Activated CD8-positive, alpha-beta memory T cell treated with anti-CD3 and anti-CD28 coated beads, Interleukin-2, amount 50 U/mL, for 24 hours (primary cell): ENCODE data around the gene FGF12.

ENCODE experiments used
- DNase-seq: peaks from one replicate; pipeline ENCODE4 v3.0.0-alpha.2; 2020; ENCODE audit errors: extremely low read depth

FGF12 gene

GRCh38 chr3:192417017-192417416 is 310.3 kb downstream of the FGF12 start:
- no peak for DNase-seq

GRCh38 chr3:192413461-192413860 is 313.9 kb downstream of the FGF12 start:
- DNase-seq = no peak

GRCh38 chr3:192410684-192410960 is 316.7 kb downstream of the FGF12 start:
- DNase-seq = no peak

- DNase-seq = no peak
Measured at GRCh38 chr3:192409838-192410683, 317.3 kb downstream of the FGF12 start.

- DNase-seq = no peak
Measured at GRCh38 chr3:192409201-192409837, 318.0 kb downstream of the FGF12 start.

GRCh38 chr3:192408647-192409200 is 318.6 kb downstream of the FGF12 start:
- no peak for DNase-seq

GRCh38 chr3:192408007-192408646 is 319.2 kb downstream of the FGF12 start:
- DNase-seq = no peak

GRCh38 chr3:192399767-192400166 is 327.6 kb downstream of the FGF12 start:
- no peak for DNase-seq

GRCh38 chr3:192397012-192397411 is 330.3 kb downstream of the FGF12 start:
- DNase-seq = no peak

- no peak for DNase-seq
Measured at GRCh38 chr3:192395506-192395905, 331.8 kb downstream of the FGF12 start.

GRCh38 chr3:192392986-192393385 is 334.4 kb downstream of the FGF12 start:
- no peak for DNase-seq

GRCh38 chr3:192382861-192383260 is 344.5 kb downstream of the FGF12 start:
- no peak for DNase-seq

GRCh38 chr3:192373586-192373985 is 353.8 kb downstream of the FGF12 start:
- DNase-seq = no peak

GRCh38 chr3:192373032-192373431 is 354.3 kb downstream of the FGF12 start:
- DNase-seq = no peak

GRCh38 chr3:192372616-192373015 is 354.7 kb downstream of the FGF12 start:
- no peak for DNase-seq

- DNase-seq = no peak
Measured at GRCh38 chr3:192371870-192372400, 355.4 kb downstream of the FGF12 start.

GRCh38 chr3:192367616-192368015 is 359.7 kb downstream of the FGF12 start:
- no peak for DNase-seq

GRCh38 chr3:192366916-192367315 is 360.4 kb downstream of the FGF12 start:
- DNase-seq = no peak

- no peak for DNase-seq
Measured at GRCh38 chr3:192365571-192365970, 361.8 kb downstream of the FGF12 start.

GRCh38 chr3:192364316-192364715 is 363.0 kb downstream of the FGF12 start:
- DNase-seq = no peak

- DNase-seq = no peak
Measured at GRCh38 chr3:192354687-192355086, 372.7 kb downstream of the FGF12 start.

- DNase-seq = no peak
Measured at GRCh38 chr3:192352142-192352541, 375.2 kb downstream of the FGF12 start.
